Activated CD8-positive, alpha-beta memory T cell treated with anti-CD3 and anti-CD28 coated beads for 36 hours (primary cell): ENCODE results near the gene VGLL4. TPM values are rescaled to one million over a fixed set of nuclear protein-coding genes. Genes with fewer than 3 reads are reported as not detected.

Experiments
- CTCF ChIA-PET: fragments of 350-600 bp; sonication (Branson Sonifier 250); formaldehyde crosslinking; loops from one replicate; lab custom pipeline; 2021; ENCODE audit warnings: antibody characterized with exemption; lab: Charles Lee
- POLR2A ChIA-PET: fragments of 350-600 bp; sonication (Branson Sonifier 250); formaldehyde crosslinking; loops from one replicate; lab custom pipeline; 2021; ENCODE audit warnings: antibody characterized with exemption; lab: Charles Lee
- total RNA-seq, 2 experiments: library from RNA; stranded (reverse); gene quantifications; one replicate each; pipeline ENCODE4 v1.2.3, GENCODE V29; 2021

The VGLL4 gene
- total RNA-seq, 2 experiments from 2014 or later = 47.7 to 50.3 TPM

- ChIA-PET CTCF (no interaction called here), POLR2A (interaction anchor here (0.7 kb wide), 1 partner anchor 8 kb away, joined by 5 read pairs; no protein-coding TSS in a partner anchor)
Observed at GRCh38 chr3:11616551-11616950, 27.2 kb downstream of the VGLL4 start.

- CTCF ChIA-PET = no interaction called here
- POLR2A ChIA-PET = no interaction called here
Observed at GRCh38 chr3:11613851-11614487, 29.7 kb downstream of the VGLL4 start.

- ChIA-PET CTCF (no interaction called here), POLR2A (no interaction called here)
Observed at GRCh38 chr3:11613319-11613718, 30.4 kb downstream of the VGLL4 start.

GRCh38 chr3:11612515-11613188 lies 31.1 kb downstream of the VGLL4 start:
- ChIA-PET CTCF (no interaction called here), POLR2A (no interaction called here)

- CTCF ChIA-PET = interaction anchor here (0.6 kb wide), 1 partner anchor 1109 kb away, joined by 4 read pairs; no protein-coding TSS in a partner anchor
- POLR2A ChIA-PET = no interaction called here
Observed at GRCh38 chr3:11611341-11611799, 32.3 kb downstream of the VGLL4 start.

- CTCF ChIA-PET = no interaction called here
Observed at GRCh38 chr3:11610700-11611275, 32.9 kb downstream of the VGLL4 start.

GRCh38 chr3:11610044-11610671 lies 33.6 kb downstream of the VGLL4 start:
- ChIA-PET POLR2A (no interaction called here), CTCF (no interaction called here)

More at GRCh38 chr3:11610700-11611275, 32.9 kb downstream of the VGLL4 start:
- POLR2A ChIA-PET = no interaction called here

GRCh38 chr3:11609481-11609880 lies 34.2 kb downstream of the VGLL4 start:
- CTCF ChIA-PET = no interaction called here
- POLR2A ChIA-PET = no interaction called here

GRCh38 chr3:11607816-11608215 lies 35.9 kb downstream of the VGLL4 start:
- ChIA-PET CTCF (no interaction called here), POLR2A (no interaction called here)

GRCh38 chr3:11606865-11607440 lies 36.8 kb downstream of the VGLL4 start:
- POLR2A ChIA-PET = interaction anchor here (1.1 kb wide), 1 partner anchor 17 kb away, joined by 5 read pairs; no protein-coding TSS in a partner anchor
- CTCF ChIA-PET = interaction anchor here (1.5 kb wide), 1 partner anchor 8 kb away, joined by 4 read pairs; no protein-coding TSS in a partner anchor

- POLR2A ChIA-PET = interaction anchor here (1.1 kb wide), 1 partner anchor 17 kb away, joined by 5 read pairs; no protein-coding TSS in a partner anchor
- CTCF ChIA-PET = interaction anchor here (1.5 kb wide), 1 partner anchor 9 kb away, joined by 4 read pairs; no protein-coding TSS in a partner anchor
Observed at GRCh38 chr3:11606090-11606784, 37.5 kb downstream of the VGLL4 start.

- ChIA-PET CTCF (interaction anchor here (1.5 kb wide), 1 partner anchor 10 kb away, joined by 4 read pairs; no protein-coding TSS in a partner anchor), POLR2A (no interaction called here)
Observed at GRCh38 chr3:11605398-11605797, 38.3 kb downstream of the VGLL4 start.

- ChIA-PET CTCF (no interaction called here), POLR2A (interaction anchor here (0.6 kb wide), 1 partner anchor 130 kb away, joined by 3 read pairs; no protein-coding TSS in a partner anchor)
Observed at GRCh38 chr3:11604139-11604892, 39.4 kb downstream of the VGLL4 start.

GRCh38 chr3:11603628-11604027 lies 40.1 kb downstream of the VGLL4 start:
- ChIA-PET CTCF (no interaction called here), POLR2A (no interaction called here)

- CTCF ChIA-PET = no interaction called here
Observed at GRCh38 chr3:11602886-11603527, 40.7 kb downstream of the VGLL4 start.

GRCh38 chr3:11602239-11602840 lies 41.4 kb downstream of the VGLL4 start:
- POLR2A ChIA-PET = interaction anchor here (0.6 kb wide), 1 partner anchor 211 kb away, joined by 3 read pairs; no protein-coding TSS in a partner anchor
- CTCF ChIA-PET = no interaction called here

More at GRCh38 chr3:11602886-11603527, 40.7 kb downstream of the VGLL4 start:
- POLR2A ChIA-PET = no interaction called here
